Fibroblast of skin of left biceps (primary cell): ENCODE results near the gene SMARCA4.
"Not testable (repeated sequence)": the region's sequence is repeated elsewhere in the genome, so short reads cannot be mapped to it uniquely, and the experiment has no call there.

Experiments used
- DNase-seq, 2 experiments: peaks; one replicate each; pipeline ENCODE4 v3.0.0-alpha.2; 2013; ENCODE audit warnings: low read depth in 2 of 2

Gene SMARCA4

GRCh38 chr19:11097367-11097766, 136.5 kb downstream of the SMARCA4 start:
- DNase-seq = not testable (repeated sequence)

GRCh38 chr19:11098327-11098726, 137.5 kb downstream of the SMARCA4 start:
- DNase-seq = no peak

GRCh38 chr19:11098861-11099260, 138.0 kb downstream of the SMARCA4 start:
- no peak for DNase-seq

- no peak for DNase-seq
Measured at GRCh38 chr19:11100049-11100448, 139.2 kb downstream of the SMARCA4 start.

GRCh38 chr19:11101057-11101456, 140.2 kb downstream of the SMARCA4 start:
- DNase-seq = no peak

GRCh38 chr19:11102944-11103343, 142.1 kb downstream of the SMARCA4 start:
- no peak for DNase-seq

- not testable (repeated sequence) for DNase-seq
Measured at GRCh38 chr19:11103667-11104066, 142.8 kb downstream of the SMARCA4 start.

GRCh38 chr19:11105014-11105636, 144.3 kb downstream of the SMARCA4 start:
- no peak for DNase-seq

- DNase-seq = no peak
Measured at GRCh38 chr19:11106477-11106876, 145.6 kb downstream of the SMARCA4 start.

GRCh38 chr19:11108746-11109145, 147.9 kb downstream of the SMARCA4 start:
- no peak for DNase-seq

- no peak for DNase-seq
Measured at GRCh38 chr19:11111117-11111770, 150.4 kb downstream of the SMARCA4 start.

- no peak for DNase-seq
Measured at GRCh38 chr19:11111771-11112144, 150.9 kb downstream of the SMARCA4 start.
